ENCODE results near the gene CELA3B.
"Not testable (repeated sequence)": the region's sequence is repeated elsewhere in the genome, so short reads cannot be mapped to it uniquely, and the experiment has no call there.

Gene CELA3B

GRCh38 chr1:21956720-21957552 lies 19.9 kb upstream of the CELA3B start:
- TF ChIP-seq, protein P1, sequence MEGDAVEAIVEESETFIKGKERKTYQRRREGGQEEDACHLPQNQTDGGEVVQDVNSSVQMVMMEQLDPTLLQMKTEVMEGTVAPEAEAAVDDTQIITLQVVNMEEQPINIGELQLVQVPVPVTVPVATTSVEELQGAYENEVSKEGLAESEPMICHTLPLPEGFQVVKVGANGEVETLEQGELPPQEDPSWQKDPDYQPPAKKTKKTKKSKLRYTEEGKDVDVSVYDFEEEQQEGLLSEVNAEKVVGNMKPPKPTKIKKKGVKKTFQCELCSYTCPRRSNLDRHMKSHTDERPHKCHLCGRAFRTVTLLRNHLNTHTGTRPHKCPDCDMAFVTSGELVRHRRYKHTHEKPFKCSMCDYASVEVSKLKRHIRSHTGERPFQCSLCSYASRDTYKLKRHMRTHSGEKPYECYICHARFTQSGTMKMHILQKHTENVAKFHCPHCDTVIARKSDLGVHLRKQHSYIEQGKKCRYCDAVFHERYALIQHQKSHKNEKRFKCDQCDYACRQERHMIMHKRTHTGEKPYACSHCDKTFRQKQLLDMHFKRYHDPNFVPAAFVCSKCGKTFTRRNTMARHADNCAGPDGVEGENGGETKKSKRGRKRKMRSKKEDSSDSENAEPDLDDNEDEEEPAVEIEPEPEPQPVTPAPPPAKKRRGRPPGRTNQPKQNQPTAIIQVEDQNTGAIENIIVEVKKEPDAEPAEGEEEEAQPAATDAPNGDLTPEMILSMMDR (conservative IDR thresholded peaks at IDR 0.05; ENCODE audit: low read length): no peak
- no peak overlapping the region for H3K4me3 ChIP-seq (ENCODE audit: low read length)
- DNase-seq (ENCODE audit: low read depth): peak; percentile 32

- no peak overlapping the region for H3K4me3 ChIP-seq (ENCODE audit: low read length)
- no peak for DNase-seq (ENCODE audit: low read depth)
- TF ChIP-seq, protein P1 (conservative IDR thresholded peaks at IDR 0.05; ENCODE audit: low read length): no peak
These were observed 15.5 kb upstream of the CELA3B start for GRCh38 chr1:21961337-21961736.

DNA sequence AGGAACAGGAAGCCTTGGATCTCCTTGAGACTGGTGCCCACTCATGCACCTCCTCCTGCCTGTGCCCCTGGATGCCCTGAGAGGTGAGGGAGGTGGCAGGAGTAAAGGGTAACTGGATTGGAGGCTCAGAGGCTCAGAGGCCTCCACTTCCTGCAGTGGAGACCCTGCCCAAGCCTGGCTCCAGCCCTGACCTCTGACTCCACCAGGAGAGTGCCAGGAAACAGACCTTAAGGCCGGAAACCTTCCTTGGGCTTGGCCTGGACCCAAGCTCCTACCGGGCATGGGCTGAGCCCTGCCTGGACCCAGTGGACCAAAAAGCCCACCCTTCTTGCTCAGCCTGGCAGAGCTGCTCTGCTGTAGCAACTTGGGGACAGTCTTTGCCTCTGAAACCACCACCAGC lies 15.0 kb upstream of the CELA3B start:
- no peak for DNase-seq (ENCODE audit: low read depth)
- H3K4me3 ChIP-seq (ENCODE audit: low read length): no peak overlapping the region
- TF ChIP-seq, protein P1 (conservative IDR thresholded peaks at IDR 0.05; ENCODE audit: low read length): no peak

DNA sequence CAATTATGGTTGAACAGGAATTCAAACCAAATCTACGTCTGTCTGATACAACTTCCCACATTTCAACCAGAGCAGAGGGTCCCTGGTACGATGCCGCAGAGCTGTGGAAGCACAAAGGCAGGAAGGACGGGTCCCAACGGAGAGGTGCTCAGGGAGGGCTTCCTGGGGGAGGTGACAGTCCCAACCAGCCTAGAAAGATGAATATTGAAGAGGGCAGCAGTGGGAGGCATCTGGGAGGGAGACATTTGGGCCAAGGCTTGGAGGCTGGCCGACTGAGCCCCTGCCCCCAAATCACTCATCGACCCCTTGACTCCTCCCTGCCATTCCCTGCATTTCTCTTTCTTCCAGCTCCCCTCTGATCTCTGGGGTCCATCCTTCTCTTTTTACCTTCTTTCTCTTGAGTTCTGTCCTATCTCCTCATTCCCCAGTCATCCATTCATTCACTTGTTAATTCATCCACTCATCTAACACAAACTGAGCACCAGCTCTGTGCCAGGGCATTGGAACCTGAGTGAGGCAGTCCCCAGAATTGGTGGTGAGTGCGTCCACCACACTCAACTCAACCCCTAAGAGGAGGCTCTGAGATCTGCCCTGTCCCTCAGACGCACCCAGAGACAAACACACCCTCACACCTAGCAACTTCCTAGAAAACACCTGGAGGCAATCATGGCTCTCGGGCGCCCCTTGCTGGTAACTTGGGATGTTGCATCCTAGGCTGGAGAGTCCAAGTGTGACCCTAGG lies 13.2 kb upstream of the CELA3B start:
- no peak overlapping the region for H3K4me3 ChIP-seq (ENCODE audit: low read length)
- DNase-seq (ENCODE audit: low read depth): peak; percentile 54
- TF ChIP-seq, protein P1 (conservative IDR thresholded peaks at IDR 0.05; ENCODE audit: low read length): peak; percentile 94

GRCh38 chr1:21966247-21967000 lies 10.4 kb upstream of the CELA3B start:
- H3K4me3 ChIP-seq (ENCODE audit: low read length): no peak overlapping the region
- DNase-seq (ENCODE audit: low read depth): peak; percentile 70
- TF ChIP-seq, protein P1 (conservative IDR thresholded peaks at IDR 0.05; ENCODE audit: low read length): no peak

DNA sequence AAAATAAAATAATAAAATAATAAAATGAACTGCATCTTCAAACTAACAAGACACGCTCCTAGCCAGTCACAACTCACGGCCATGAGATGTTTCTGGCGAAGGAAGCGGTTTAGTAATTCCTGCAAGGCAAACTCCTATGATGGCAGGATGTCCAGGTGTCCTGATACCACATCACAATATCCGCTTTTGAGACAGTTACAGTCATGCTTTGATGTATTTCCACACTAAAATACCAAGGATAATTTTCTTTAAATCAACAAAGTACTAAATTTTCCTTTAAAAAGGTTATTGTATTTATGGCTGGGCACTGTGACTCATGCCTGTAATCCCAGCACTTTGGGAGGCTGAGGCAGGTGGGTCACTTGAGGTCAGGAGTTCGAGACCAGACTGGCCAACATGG lies 9.6 kb upstream of the CELA3B start:
- not testable (repeated sequence) for DNase-seq (ENCODE audit: low read depth); H3K4me3 ChIP-seq (ENCODE audit: low read length)

GRCh38 chr1:21969066-21969465 lies 7.8 kb upstream of the CELA3B start:
- not testable (repeated sequence) for DNase-seq (ENCODE audit: low read depth); H3K4me3 ChIP-seq (ENCODE audit: low read length)

GRCh38 chr1:21970523-21970922 lies 6.3 kb upstream of the CELA3B start:
- not testable (repeated sequence) for H3K4me3 ChIP-seq (ENCODE audit: low read length); DNase-seq (ENCODE audit: low read depth)

DNA sequence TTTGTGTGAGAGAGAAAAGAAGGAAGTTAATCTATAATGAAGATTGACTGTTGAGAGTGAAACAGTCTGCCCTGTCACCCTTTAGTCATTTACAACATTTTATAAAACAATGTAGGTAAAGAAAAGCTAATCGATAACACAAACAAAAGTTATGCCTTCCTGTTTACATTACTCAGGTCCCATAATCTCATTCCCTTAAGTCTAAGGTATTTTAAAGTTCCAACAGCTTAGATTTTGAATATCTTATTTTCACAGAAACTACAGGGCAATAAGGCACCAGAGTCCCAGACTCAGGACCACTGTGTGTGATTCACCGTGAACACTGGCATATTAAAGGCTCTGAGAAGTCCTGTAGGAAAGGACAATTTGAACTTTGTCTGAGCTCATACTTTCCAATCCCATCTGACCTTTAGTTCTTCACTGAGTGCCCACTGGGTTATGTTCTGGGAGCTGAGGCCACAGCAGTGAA lies 3.8 kb upstream of the CELA3B start:
- not testable (repeated sequence) for H3K4me3 ChIP-seq (ENCODE audit: low read length); DNase-seq (ENCODE audit: low read depth)

GRCh38 chr1:21973948-21974347 lies 2.9 kb upstream of the CELA3B start:
- not testable (repeated sequence) for DNase-seq (ENCODE audit: low read depth); H3K4me3 ChIP-seq (ENCODE audit: low read length)

DNA sequence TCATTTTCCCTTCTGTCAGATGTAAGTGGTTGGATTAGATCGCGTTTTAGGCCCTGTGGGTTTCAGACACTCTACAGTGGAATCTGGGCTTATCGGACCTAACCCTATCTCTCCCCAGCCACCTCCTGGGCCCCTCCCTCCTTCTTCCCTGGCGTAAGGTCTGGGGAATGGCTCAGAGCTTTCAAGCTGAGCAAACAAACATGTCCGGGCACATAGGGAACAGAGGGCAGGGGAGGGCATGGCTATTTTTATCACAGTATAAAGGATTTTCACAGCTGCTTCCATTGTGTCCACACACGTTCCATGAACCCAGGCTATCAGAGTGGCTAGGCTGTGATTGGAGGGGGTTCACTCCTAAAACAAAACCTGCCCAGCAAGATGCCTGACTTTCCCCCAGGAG lies 2.1 kb upstream of the CELA3B start:
- DNase-seq (ENCODE audit: low read depth); H3K4me3 ChIP-seq (ENCODE audit: low read length): not testable (repeated sequence)

- H3K4me3 ChIP-seq (ENCODE audit: low read length); DNase-seq (ENCODE audit: low read depth): not testable (repeated sequence)
These were observed 1.5 kb upstream of the CELA3B start for GRCh38 chr1:21975296-21975695.

All from AG10803 (cell line).